ENCODE data around the gene CIC. TPM values are rescaled to one million over a fixed set of nuclear protein-coding genes. Genes with fewer than 3 reads are reported as not detected.
"Not testable (repeated sequence)": the region's sequence is repeated elsewhere in the genome, so short reads cannot be mapped to it uniquely, and the experiment has no call there.

Gene CIC
- total and polyA plus RNA-seq, 9 donors: 13.6 to 52.7 (median 41.9) TPM

DNA sequence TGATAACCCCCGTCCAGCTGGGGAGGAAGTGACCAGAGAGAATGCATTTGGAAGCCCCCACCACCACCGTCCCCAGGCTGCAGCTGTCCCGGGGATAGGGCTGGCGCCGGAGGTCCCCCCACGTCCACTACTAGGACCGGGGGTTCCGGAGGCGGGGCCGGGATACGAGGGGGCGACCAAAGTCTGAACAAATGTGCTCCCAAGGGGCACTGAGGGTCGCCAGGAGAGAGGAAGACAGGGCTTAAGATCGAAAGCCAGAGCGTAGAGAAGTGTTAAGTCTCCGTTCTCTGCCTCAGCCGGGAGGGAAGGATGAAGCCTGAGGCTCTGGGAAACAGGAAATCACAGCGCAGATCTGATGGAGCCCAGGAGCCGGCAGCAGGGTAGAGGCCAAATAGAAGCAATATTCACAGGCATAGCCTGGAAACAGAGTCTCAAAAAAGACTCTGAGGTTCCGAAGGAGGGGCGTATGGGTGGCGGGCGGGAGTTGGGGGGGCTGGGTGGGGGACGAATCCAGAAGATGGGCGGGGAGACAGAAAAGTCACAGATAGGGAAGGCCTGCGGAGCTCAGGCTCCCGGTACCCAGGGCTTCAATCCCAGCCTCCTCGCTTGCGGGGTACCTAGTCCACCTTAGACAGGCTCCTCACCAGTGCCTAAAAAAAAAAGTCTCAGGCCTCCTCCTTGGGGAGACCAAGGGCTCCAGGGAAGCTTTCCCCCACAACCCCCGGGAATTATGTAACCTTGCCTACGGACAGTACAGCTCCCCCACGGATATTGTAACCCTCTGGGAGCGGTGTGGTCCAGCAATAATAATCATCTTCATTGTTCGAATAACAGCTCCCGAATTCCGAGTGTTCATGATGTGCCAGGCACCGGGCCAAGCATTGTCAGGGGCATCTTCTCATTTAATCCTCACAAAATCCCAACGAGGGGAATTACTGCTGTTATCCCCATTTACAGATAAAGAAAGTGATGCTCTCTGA, 13.0 kb upstream of the CIC start:
- Histone ChIP-seq H3K9me3 (replicated peaks; ENCODE audit: control insufficient read depth, low read depth, low read length) (no peaks in the 10 kb centered on the region), H3K36me3 (ENCODE audit: control insufficient read depth, insufficient read depth, low read length) (no peaks in the 10 kb centered on the region), H3K4me3 (ENCODE audit: low read length) (peak overlapping the region; percentile 61), H3K27me3 (ENCODE audit: control insufficient read depth, insufficient read depth, low read length) (no peaks in the 10 kb centered on the region), H3K27ac (ENCODE audit: low read length) (peak overlapping the region; percentile 99), H3K4me1 (ENCODE audit: control insufficient read depth, insufficient read depth, low read length) (peaks cover 31% of the 10 kb centered on the region)
- peak; percentile 91 for DNase-seq
- 1% methylated on average over 28 of the region's 38 CpGs for WGBS (ENCODE audit: insufficient coverage)

GRCh38 chr19:42257842-42258241, 11.2 kb upstream of the CIC start:
- not testable (repeated sequence) for H3K27me3 ChIP-seq (ENCODE audit: control insufficient read depth, insufficient read depth, low read length); DNase-seq; H3K27ac ChIP-seq (ENCODE audit: low read length); H3K9me3 ChIP-seq (replicated peaks; ENCODE audit: control insufficient read depth, low read depth, low read length); H3K36me3 ChIP-seq (ENCODE audit: control insufficient read depth, insufficient read depth, low read length); H3K4me3 ChIP-seq (ENCODE audit: low read length)
- H3K4me1 ChIP-seq (ENCODE audit: control insufficient read depth, insufficient read depth, low read length): peaks cover 14% of the 10 kb centered on the region
- WGBS (ENCODE audit: insufficient coverage): 83% methylated on average over 2 of the region's 3 CpGs

- Histone ChIP-seq H3K4me3 (ENCODE audit: low read length) (no peak overlapping the region), H3K27ac (ENCODE audit: low read length) (no peak overlapping the region), H3K27me3 (ENCODE audit: control insufficient read depth, insufficient read depth, low read length) (no peaks in the 10 kb centered on the region), H3K4me1 (ENCODE audit: control insufficient read depth, insufficient read depth, low read length) (peaks cover 2% of the 10 kb centered on the region), H3K9me3 (replicated peaks; ENCODE audit: control insufficient read depth, low read depth, low read length) (no peaks in the 10 kb centered on the region), H3K36me3 (ENCODE audit: control insufficient read depth, insufficient read depth, low read length) (no peaks in the 10 kb centered on the region)
- DNase-seq: no peak
- WGBS (ENCODE audit: insufficient coverage): no CpG with 5 or more reads among the region's 3 CpGs
Measured at GRCh38 chr19:42261763-42262162, 7.3 kb upstream of the CIC start.

DNA sequence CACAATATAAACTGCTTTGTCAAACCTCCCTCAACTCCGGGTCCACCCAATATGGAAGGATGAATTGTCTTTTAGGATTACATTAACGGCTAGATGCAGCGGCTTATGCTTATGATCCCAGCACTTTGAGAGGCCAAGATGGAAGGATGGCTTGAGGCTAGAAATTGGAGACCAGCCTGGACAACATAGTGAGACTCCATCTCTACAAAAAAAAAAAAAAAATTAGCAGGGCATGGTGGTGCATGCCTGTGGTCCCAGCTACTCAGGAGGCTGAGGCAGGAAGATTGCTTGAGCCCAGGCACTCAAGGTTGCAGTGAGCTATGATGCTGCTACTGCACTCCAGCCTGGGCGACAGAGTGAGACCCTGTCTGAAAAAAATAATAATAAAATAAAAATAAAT, 2.9 kb upstream of the CIC start:
- not testable (repeated sequence) for H3K36me3 ChIP-seq (ENCODE audit: control insufficient read depth, insufficient read depth, low read length); H3K27ac ChIP-seq (ENCODE audit: low read length); H3K4me3 ChIP-seq (ENCODE audit: low read length); H3K9me3 ChIP-seq (replicated peaks; ENCODE audit: control insufficient read depth, low read depth, low read length); H3K27me3 ChIP-seq (ENCODE audit: control insufficient read depth, insufficient read depth, low read length); DNase-seq
- WGBS (ENCODE audit: insufficient coverage): no CpG with 5 or more reads among the region's 4 CpGs
- H3K4me1 ChIP-seq (ENCODE audit: control insufficient read depth, insufficient read depth, low read length): peaks cover 21% of the 10 kb centered on the region

- WGBS (ENCODE audit: insufficient coverage): 83% methylated on average over 2 of the region's 25 CpGs
- Histone ChIP-seq H3K4me1 (ENCODE audit: control insufficient read depth, insufficient read depth, low read length) (peaks cover 26% of the 10 kb centered on the region), H3K27ac (ENCODE audit: low read length) (peak overlapping the region; percentile 100)
- not testable (repeated sequence) for H3K9me3 ChIP-seq (replicated peaks; ENCODE audit: control insufficient read depth, low read depth, low read length); H3K36me3 ChIP-seq (ENCODE audit: control insufficient read depth, insufficient read depth, low read length); H3K27me3 ChIP-seq (ENCODE audit: control insufficient read depth, insufficient read depth, low read length); H3K4me3 ChIP-seq (ENCODE audit: low read length)
- peak; percentile 2 for DNase-seq
Measured at GRCh38 chr19:42266928-42267603, 2.0 kb upstream of the CIC start.

DNA sequence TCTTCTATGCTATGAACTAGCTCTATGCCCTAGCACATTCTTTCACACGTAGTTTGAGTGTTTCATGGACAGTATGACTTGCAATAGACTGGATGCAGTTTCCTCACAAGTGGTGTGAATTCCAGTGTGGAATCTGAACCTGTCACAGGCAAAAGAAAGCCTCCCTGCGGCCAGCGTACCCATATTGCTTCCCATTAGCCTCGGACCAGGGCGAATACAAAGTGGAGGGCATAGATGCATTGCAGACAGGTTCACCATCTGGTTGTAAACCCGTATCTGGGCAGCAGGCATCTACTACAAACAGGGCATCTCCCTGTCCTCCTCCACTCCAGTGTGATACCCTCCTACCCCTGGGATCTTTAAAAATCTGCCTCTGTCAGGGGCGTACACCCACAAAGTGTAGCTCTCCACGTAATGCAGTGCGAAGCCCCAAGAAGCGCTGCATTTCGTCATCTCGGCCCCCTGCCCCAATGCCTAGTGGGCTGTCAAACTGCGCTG, 1.4 kb upstream of the CIC start:
- Histone ChIP-seq H3K4me3 (ENCODE audit: low read length) (peak overlapping the region; percentile 84), H3K27ac (ENCODE audit: low read length) (peak overlapping the region; percentile 100), H3K9me3 (replicated peaks; ENCODE audit: control insufficient read depth, low read depth, low read length) (no peaks in the 10 kb centered on the region), H3K36me3 (ENCODE audit: control insufficient read depth, insufficient read depth, low read length) (peaks cover 12% of the 10 kb centered on the region), H3K4me1 (ENCODE audit: control insufficient read depth, insufficient read depth, low read length) (peaks cover 26% of the 10 kb centered on the region), H3K27me3 (ENCODE audit: control insufficient read depth, insufficient read depth, low read length) (no peaks in the 10 kb centered on the region)
- DNase-seq: no peak
- WGBS (ENCODE audit: insufficient coverage): 3% methylated on average over 8 of the region's 13 CpGs

DNA sequence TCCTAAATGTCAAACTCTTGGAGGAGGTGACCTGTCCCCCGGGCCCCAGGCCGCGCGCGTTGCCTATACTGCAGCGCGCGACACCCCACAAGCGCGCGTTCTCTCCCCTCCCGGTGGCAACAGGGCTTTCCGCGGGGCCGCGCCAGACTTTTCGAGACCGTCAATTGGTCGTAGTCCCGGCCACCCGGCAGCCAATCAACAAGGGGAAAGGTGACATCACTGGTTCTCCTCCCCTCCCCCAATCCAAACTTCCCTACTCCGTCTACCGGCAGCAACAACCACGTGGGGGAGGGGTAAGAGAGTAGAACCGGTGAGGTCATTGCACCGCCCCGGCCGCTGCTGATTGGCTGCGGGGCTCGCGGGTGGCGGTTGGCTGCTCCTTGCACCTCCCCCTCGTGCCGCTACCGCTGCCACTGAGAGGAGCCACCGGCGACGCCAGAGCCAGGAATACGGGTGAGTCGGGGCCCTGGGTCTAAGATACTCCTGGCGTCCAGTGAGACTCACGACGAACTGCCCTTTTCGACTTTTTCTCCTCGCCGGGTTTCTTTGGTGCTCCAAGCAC, 829 bp upstream of the CIC start:
- Histone ChIP-seq H3K27me3 (ENCODE audit: control insufficient read depth, insufficient read depth, low read length) (no peaks in the 10 kb centered on the region), H3K4me3 (ENCODE audit: low read length) (peak overlapping the region; percentile 84), H3K36me3 (ENCODE audit: control insufficient read depth, insufficient read depth, low read length) (peaks cover 18% of the 10 kb centered on the region), H3K27ac (ENCODE audit: low read length) (peak overlapping the region; percentile 100), H3K4me1 (ENCODE audit: control insufficient read depth, insufficient read depth, low read length) (peaks cover 26% of the 10 kb centered on the region), H3K9me3 (replicated peaks; ENCODE audit: control insufficient read depth, low read depth, low read length) (no peaks in the 10 kb centered on the region)
- 0% methylated on average over 41 of the region's 46 CpGs for WGBS (ENCODE audit: insufficient coverage)
- peak; percentile 100 for DNase-seq

DNA sequence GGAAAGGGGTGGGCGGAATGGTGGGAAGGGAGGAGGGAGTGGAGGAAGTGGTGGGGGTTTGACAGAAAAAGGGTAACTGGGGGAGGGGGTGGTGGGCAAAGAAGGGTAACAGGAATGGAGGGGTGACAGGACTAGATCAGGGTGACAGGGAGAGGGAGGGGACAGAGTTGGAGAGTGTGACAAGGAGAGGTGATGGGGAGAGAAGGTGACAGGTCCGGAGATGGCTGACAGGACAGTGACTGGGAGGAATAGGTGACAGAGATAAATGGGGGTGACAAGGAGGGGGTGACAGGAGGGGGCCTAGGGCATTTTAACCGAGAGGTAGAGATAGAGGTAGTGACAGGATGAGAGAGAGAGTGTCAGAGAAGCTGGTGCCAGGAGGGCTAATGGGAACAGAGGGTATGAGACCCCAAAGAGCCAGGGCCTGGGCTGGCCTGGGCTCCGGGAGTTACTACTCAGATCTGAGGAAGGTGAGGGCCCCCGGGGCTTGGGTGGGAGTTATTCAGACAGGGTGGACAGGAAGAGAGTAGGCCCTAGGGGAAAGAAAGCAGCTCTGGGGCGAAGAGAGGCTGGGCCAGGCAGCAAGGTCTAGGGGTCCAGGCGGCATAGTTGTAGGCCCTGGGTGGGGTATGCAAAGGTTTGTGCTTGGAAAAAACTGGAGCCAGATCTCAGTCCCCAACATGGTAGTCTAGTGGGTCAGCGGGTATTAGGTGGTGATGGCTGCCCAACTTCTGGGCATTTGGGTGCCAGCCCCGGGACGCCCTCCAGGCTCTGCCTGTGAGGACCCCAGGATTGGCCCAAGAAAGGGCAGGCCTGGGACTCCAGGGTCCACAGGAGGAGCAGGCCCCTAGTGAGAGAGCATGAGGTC, 660 bp downstream of the CIC start:
- H3K27me3 ChIP-seq (ENCODE audit: control insufficient read depth, insufficient read depth, low read length): no peaks in the 10 kb centered on the region
- H3K36me3 ChIP-seq (ENCODE audit: control insufficient read depth, insufficient read depth, low read length): peaks cover 32% of the 10 kb centered on the region
- peaks cover 26% of the 10 kb centered on the region for H3K4me1 ChIP-seq (ENCODE audit: control insufficient read depth, insufficient read depth, low read length)
- 35% methylated on average over 9 of the region's 10 CpGs for WGBS (ENCODE audit: insufficient coverage)
- DNase-seq: peak; percentile 39
- no peaks in the 10 kb centered on the region for H3K9me3 ChIP-seq (replicated peaks; ENCODE audit: control insufficient read depth, low read depth, low read length)
- peak overlapping the region; percentile 94 for H3K27ac ChIP-seq (ENCODE audit: low read length)
- H3K4me3 ChIP-seq (ENCODE audit: low read length): peak overlapping the region; percentile 71

DNA sequence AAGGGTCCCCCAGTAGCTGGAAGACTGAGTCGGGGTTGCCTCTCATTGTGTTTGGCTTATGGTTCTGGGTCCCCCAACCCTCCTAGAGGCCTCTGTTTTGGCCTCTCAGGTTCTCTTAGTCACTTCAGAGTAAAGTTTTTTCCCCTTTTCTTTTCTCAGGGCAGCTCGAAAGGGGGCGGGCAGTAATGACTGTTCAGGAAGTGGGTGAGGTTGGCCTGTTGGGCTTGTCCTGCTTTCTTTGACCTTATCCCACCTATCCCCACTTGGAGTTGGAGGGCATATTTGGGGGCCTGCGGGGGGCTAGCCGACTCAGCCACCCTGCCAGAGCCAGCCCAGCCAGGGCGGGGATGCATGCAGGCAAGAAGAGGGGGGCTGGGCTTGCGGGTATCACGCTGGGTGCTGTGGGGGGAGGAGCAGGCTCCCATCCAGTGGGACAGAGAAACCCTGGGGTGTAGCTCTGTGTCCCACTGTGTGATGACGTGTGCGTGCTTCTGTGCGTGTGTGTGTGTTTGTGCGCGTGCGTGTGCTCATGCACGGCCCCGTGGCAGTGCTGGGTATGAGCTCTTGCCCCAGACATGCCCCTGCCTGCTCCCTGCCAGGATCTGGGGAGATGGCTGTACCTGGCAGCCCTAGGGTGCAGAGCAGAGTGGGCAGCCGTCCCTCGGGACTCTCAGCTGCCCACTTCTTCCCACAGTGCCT, 1.4 kb downstream of the CIC start:
- peak overlapping the region; percentile 71 for H3K4me3 ChIP-seq (ENCODE audit: low read length)
- H3K4me1 ChIP-seq (ENCODE audit: control insufficient read depth, insufficient read depth, low read length): peaks cover 26% of the 10 kb centered on the region
- no peaks in the 10 kb centered on the region for H3K9me3 ChIP-seq (replicated peaks; ENCODE audit: control insufficient read depth, low read depth, low read length)
- DNase-seq: peak; percentile 60
- peaks cover 39% of the 10 kb centered on the region for H3K36me3 ChIP-seq (ENCODE audit: control insufficient read depth, insufficient read depth, low read length)
- WGBS (ENCODE audit: insufficient coverage): 30% methylated on average over 2 of the region's 18 CpGs
- peak overlapping the region; percentile 94 for H3K27ac ChIP-seq (ENCODE audit: low read length)
- no peaks in the 10 kb centered on the region for H3K27me3 ChIP-seq (ENCODE audit: control insufficient read depth, insufficient read depth, low read length)
